OCI-LY1 (cell line): ENCODE data around the gene FOXO3.

Source experiments
- EZH2 ChIP-seq: fragments of 200-600 bp; sonication (generic), shearing (Covaris generic); IDR thresholded peaks from 2 replicates; pipeline ENCODE4 v1.8.0; 2017; ENCODE audit warnings: borderline replicate concordance, mixed run types, mild to moderate bottlenecking, antibody characterized with exemption, low read length, moderate library complexity, mixed read lengths
- TF ChIP-seq, protein P1 (sequence below): fragments of 200-600 bp; sonication (generic), shearing (Covaris generic); IDR thresholded peaks from 2 replicates; pipeline ENCODE4 v1.5.1; 2017; ENCODE audit warnings: mild to moderate bottlenecking, antibody characterized with exemption, low read length, moderate library complexity, mixed read lengths

DNA sequence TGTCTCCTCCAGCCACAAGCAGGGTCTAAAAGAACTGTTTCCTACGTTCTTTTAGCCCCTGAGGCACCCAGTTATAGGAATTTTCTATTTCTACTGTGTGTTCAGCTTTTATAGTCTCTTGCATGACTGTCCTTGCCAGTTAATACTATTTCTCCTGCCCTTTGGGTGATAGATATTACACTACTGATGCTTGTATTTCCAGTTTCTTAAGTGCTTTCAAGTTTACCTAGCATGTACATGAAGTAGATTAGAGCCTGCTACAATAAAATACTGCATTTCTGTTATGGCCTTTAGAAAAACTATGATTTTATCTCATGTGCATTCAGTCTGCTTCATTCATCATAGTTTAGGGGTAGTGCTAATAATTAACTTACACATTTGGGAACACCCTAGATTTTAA is 89.6 kb downstream of the FOXO3 start:
- TF ChIP-seq, protein P1, sequence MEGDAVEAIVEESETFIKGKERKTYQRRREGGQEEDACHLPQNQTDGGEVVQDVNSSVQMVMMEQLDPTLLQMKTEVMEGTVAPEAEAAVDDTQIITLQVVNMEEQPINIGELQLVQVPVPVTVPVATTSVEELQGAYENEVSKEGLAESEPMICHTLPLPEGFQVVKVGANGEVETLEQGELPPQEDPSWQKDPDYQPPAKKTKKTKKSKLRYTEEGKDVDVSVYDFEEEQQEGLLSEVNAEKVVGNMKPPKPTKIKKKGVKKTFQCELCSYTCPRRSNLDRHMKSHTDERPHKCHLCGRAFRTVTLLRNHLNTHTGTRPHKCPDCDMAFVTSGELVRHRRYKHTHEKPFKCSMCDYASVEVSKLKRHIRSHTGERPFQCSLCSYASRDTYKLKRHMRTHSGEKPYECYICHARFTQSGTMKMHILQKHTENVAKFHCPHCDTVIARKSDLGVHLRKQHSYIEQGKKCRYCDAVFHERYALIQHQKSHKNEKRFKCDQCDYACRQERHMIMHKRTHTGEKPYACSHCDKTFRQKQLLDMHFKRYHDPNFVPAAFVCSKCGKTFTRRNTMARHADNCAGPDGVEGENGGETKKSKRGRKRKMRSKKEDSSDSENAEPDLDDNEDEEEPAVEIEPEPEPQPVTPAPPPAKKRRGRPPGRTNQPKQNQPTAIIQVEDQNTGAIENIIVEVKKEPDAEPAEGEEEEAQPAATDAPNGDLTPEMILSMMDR: no peak
- no peak for TF ChIP-seq EZH2
